Fibroblast of villous mesenchyme (primary cell): ENCODE data around the gene PRRC2B. TPM values are rescaled to one million over a fixed set of nuclear protein-coding genes. Genes with fewer than 3 reads are reported as not detected.

Experiments used
- DNase-seq: peaks from one replicate; pipeline ENCODE4 v3.0.0-alpha.2; 2010; ENCODE audit warnings: low read depth
- H3K4me3 ChIP-seq: 2 replicates; pipeline ENCODE4 v1.5.1; 2011; ENCODE audit warnings: low read depth, mild to moderate bottlenecking, low read length
- total RNA-seq: library from RNA; depleted of rRNA; stranded (reverse); fragments of >200 nt; gene quantifications from 2 replicates; pipeline ENCODE4 v1.2.3, GENCODE V29; 2012
- TF ChIP-seq, protein P1 (sequence below): IDR thresholded peaks from 2 replicates; pipeline ENCODE4 v1.5.1; 2012; ENCODE audit warnings: low read depth, mild to moderate bottlenecking, low read length; ENCODE audit not compliant: insufficient read depth

PRRC2B gene
- total RNA-seq, 1 donor: 92.8 TPM

DNA sequence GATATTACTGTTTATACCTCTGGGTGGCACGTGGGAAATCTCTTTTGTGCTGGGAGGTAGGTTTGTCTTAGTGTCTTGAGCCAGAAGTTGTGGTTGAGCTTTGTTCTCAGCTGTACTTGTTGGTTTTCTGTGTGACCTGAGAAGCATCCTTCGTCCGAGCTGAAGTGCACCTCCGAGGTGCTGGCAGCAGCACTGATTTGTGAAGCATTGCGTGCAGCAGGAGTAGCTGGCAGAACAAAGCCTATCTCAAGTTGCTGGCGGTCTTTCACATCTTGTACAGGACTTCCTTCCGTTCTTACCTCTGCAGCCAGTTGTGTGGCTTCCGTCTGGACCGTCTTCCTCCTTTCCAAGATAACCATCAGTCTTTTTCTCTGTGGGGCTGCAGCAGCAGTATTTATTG is 4.3 kb downstream of the PRRC2B start:
- TF ChIP-seq, protein P1, sequence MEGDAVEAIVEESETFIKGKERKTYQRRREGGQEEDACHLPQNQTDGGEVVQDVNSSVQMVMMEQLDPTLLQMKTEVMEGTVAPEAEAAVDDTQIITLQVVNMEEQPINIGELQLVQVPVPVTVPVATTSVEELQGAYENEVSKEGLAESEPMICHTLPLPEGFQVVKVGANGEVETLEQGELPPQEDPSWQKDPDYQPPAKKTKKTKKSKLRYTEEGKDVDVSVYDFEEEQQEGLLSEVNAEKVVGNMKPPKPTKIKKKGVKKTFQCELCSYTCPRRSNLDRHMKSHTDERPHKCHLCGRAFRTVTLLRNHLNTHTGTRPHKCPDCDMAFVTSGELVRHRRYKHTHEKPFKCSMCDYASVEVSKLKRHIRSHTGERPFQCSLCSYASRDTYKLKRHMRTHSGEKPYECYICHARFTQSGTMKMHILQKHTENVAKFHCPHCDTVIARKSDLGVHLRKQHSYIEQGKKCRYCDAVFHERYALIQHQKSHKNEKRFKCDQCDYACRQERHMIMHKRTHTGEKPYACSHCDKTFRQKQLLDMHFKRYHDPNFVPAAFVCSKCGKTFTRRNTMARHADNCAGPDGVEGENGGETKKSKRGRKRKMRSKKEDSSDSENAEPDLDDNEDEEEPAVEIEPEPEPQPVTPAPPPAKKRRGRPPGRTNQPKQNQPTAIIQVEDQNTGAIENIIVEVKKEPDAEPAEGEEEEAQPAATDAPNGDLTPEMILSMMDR: no peak
- H3K4me3 ChIP-seq: no peak overlapping the region
- DNase-seq: no peak

DNA sequence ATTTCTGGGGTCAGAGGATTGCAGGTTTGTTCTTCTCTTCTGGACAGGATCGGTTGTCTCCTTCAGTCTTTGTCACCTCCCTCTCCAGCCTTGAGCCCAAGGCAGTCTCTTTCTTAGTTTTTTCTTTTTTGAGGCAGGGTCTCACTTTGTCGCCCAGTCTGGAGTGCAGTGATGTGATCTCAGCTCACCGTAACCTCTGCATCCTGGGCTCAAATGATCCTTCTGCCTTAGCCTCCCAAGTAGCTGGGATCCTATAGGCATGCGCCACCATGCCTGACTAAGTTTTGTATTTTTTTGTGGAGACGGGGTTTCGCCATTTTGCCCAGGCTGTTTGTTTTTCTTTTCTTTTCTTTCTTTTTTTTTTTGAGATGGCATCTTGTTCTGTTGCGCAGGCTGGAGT is 6.1 kb downstream of the PRRC2B start:
- no peak overlapping the region for H3K4me3 ChIP-seq
- no peak for DNase-seq
- TF ChIP-seq, protein P1: no peak

DNA sequence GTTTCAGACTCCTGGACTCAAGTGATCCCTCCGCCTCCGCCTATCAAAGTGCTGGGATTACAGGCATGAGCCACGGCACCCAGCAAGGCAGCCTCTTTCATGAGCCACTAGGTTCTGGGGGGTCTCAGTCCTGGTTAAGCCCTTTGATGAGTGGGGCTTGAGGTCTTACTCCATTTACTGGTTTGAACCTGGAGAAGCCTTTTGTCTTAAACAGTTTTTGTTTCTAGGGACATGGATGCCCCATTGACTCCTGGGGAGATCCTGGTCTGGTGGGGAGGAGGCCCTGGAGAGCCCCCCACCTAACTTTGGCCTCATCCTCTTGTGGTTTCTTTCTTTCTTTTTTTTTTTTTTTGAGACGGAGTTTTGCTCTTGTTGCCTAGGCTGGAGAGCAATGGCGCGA is 6.7 kb downstream of the PRRC2B start:
- H3K4me3 ChIP-seq: no peak overlapping the region
- DNase-seq: no peak
- TF ChIP-seq, protein P1: no peak

DNA sequence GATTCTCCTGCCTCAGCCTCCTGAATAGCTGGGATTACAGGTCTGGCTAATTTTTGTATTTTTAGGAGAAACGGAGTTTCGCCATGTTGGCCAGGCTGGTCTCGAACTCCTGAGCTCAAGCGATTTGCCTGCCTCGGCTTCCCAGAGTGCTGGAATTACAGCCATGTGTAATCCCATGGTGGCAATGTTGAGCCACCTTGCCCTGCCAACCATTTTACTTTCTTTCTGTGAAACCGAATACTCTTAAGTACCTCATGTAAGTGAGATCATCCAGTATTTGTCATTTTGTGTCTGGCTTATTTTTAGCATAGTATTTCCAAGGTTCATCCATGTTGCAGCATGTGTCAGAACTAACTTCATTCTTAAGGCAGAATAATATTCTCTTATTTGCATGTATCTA is 8.2 kb downstream of the PRRC2B start:
- TF ChIP-seq, protein P1: no peak
- DNase-seq: no peak
- H3K4me3 ChIP-seq: no peak overlapping the region

DNA sequence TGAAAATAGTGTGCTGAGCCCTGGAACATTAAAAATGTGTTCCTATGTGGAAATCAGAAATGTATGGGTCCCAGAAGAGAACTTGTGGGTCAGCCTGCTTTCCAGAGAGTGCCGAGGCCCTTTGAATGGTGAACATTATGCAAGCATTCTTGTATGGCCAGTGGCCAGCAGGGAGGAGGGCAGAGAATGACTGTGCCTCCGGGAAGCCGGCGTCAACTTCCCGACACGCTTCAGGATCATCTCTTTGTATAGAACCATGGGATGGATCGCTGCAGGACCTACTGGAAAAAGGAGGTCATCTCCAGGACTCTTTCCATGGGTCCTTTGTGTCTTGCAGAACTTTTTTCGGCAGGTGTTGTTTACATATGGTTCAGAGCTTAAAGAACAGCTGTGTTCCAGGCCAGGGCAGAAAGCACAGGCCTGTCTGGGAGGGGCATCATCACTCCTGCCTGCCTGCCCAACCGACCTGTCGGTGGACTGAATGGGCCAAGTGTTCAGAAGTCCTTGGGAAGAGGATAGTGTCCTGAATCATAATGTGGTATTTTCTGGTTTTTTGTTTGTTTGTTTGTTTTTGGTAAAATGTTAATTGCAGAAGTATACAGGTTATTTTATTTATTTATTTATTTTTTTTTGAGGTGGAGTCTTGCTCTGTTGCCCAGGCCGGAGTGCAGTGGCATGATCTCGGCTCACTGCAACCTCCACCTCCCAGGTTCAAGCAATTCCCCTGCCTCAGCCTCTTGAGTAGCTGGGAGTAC is 9.0 kb downstream of the PRRC2B start:
- DNase-seq: peak; percentile 93
- no peak overlapping the region for H3K4me3 ChIP-seq
- TF ChIP-seq, protein P1: no peak

DNA sequence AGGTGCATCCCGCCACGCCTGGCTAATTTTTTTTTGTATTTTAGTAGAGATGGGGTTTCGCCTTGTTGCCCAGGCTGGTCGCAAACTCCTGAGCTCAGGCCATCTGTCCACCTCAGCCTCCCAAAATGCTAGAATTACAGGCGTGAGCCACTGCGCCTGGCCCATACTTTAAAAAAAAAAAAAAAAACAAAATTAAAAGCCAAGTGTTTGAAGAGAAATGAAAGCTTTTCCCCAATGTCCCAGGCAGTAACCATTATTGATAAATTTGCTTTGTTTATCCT is 9.5 kb downstream of the PRRC2B start:
- H3K4me3 ChIP-seq: no peak overlapping the region
- TF ChIP-seq, protein P1: no peak
- DNase-seq: no peak

DNA sequence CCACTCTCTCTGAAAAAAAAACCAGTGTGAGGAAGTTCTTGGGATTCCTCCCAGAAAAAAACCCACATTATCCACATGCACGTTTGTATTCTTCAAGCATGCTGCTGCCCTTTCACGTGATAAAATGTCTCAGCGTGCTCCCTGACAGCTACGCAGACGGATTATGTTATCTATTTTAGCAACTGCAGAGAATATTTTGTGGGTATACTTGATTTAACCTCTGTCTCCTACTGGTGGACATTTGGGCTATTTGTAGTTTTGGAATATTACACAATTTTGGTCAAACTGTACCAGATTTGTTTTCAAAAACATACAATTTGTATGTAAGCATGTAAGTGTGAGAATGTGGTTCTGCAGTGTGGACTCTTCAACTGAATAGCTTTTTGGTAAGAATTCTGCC is 10.7 kb downstream of the PRRC2B start:
- no peak overlapping the region for H3K4me3 ChIP-seq
- DNase-seq: peak; percentile 95
- TF ChIP-seq, protein P1: peak; percentile 18
